Gastrocnemius medialis (tissue), 4 donors: ENCODE data around the gene NEB.

Source experiments
- CTCF ChIP-seq, 5 experiments: fragments of 450-650 bp in 3 of 5; fragments of 200-600 bp in 2 of 5; sonication (generic) in 2 of 5; IDR thresholded peaks in 4 of 5; conservative IDR thresholded peaks in 1 of 5; 1 replicate in 4 of 5; 2 replicates in 1 of 5; pipeline ENCODE4 v1.5.1; 2016 to 2019; ENCODE audit warnings: antibody characterized with exemption in 5 of 5, mild to moderate bottlenecking in 3 of 5, moderate library complexity in 3 of 5
- POLR2A ChIP-seq, 2 donors: fragments of 450-650 bp; IDR thresholded peaks; one replicate each; pipeline ENCODE4 v1.6.1; 2017; ENCODE audit warnings: antibody characterized with exemption in 2 of 2, mild to moderate bottlenecking in 2 of 2, moderate library complexity in 2 of 2

GRCh38 chr2:151668737-151669136, 65.5 kb downstream of the NEB start:
- TF ChIP-seq POLR2A (IDR thresholded peaks at IDR 0.05) (no peak), CTCF (IDR thresholded peaks at IDR 0.05 in 4 of 5, conservative IDR thresholded peaks at IDR 0.05 in 1 of 5) (no peak)
